DND-41 (cell line): Measurements from ENCODE around the gene TSSK1B.

Source experiments
- ATAC-seq: fragments of 200-7000 bp; cut with Tn5 transposase; 3 replicates; pipeline ENCODE4 v1.9.1; 2021; ENCODE audit warnings: low read depth; ENCODE audit not compliant: insufficient read depth
- DNase-seq: peaks from one replicate; pipeline ENCODE4 v3.0.0-alpha.2; 2020
- H2AFZ ChIP-seq: 2 replicates; pipeline ENCODE4 v1.6.0; 2012; ENCODE audit warnings: low read depth, low read length
- H3K27ac ChIP-seq: 2 replicates; pipeline ENCODE4 v1.5.1; 2012; ENCODE audit warnings: low read length, inconsistent platforms
- H3K27me3 ChIP-seq: fragments of 200-600 bp; sonication (generic); 2 replicates; pipeline ENCODE4 v1.6.0; 2012; ENCODE audit warnings: low read length, mild to moderate bottlenecking, inconsistent platforms; ENCODE audit not compliant: insufficient read depth, poor library complexity
- H3K36me3 ChIP-seq: 2 replicates; pipeline ENCODE4 v1.5.1; 2012; ENCODE audit warnings: low read length, inconsistent platforms; ENCODE audit not compliant: insufficient read depth
- H3K4me1 ChIP-seq: 2 replicates; pipeline ENCODE4 v1.5.1; 2012; ENCODE audit warnings: mild to moderate bottlenecking, low read length; ENCODE audit not compliant: insufficient read depth
- H3K4me2 ChIP-seq: 2 replicates; pipeline ENCODE4 v1.6.0; 2012; ENCODE audit warnings: mild to moderate bottlenecking, moderate library complexity, low read length, inconsistent platforms; ENCODE audit not compliant: insufficient read depth
- H3K4me3 ChIP-seq, 2 experiments: fragments of 200-600 bp in 1 of 2; shearing (Covaris generic) in 1 of 2; 2 replicates each; pipeline ENCODE4 v1.5.1; 2012 to 2016; ENCODE audit warnings: inconsistent platforms in 2 of 2, low read length in 2 of 2, mild to moderate bottlenecking in 2 of 2, low read depth in 1 of 2, moderate library complexity in 1 of 2
- H3K79me2 ChIP-seq: 2 replicates; pipeline ENCODE4 v1.6.0; 2012; ENCODE audit warnings: low read length, inconsistent platforms; ENCODE audit not compliant: insufficient read depth
- H3K9ac ChIP-seq: 2 replicates; pipeline ENCODE4 v1.6.0; 2012; ENCODE audit warnings: low read depth, mild to moderate bottlenecking, inconsistent platforms, low read length, moderate library complexity
- H3K9me3 ChIP-seq: 2 replicates; pipeline ENCODE4 v1.5.1; 2012; ENCODE audit warnings: low read length, moderate library complexity, mild to moderate bottlenecking, inconsistent platforms; ENCODE audit not compliant: insufficient read depth, severe bottlenecking
- H4K20me1 ChIP-seq: 2 replicates; pipeline ENCODE4 v1.6.0; 2012; ENCODE audit warnings: low read length; ENCODE audit not compliant: insufficient read depth
- EZH2 ChIP-seq: IDR thresholded peaks from 3 replicates; pipeline ENCODE4 v1.6.1; 2012; ENCODE audit warnings: borderline replicate concordance, low read depth, mild to moderate bottlenecking, moderate library complexity, low read length, inconsistent platforms; ENCODE audit not compliant: severe bottlenecking
- TF ChIP-seq, protein P1 (sequence below): IDR thresholded peaks from 2 replicates; pipeline ENCODE4 v1.5.1; 2012; ENCODE audit warnings: borderline replicate concordance, low read length, moderate library complexity, mild to moderate bottlenecking; ENCODE audit not compliant: poor library complexity, severe bottlenecking; ENCODE audit errors: extremely low read depth

Gene TSSK1B

DNA sequence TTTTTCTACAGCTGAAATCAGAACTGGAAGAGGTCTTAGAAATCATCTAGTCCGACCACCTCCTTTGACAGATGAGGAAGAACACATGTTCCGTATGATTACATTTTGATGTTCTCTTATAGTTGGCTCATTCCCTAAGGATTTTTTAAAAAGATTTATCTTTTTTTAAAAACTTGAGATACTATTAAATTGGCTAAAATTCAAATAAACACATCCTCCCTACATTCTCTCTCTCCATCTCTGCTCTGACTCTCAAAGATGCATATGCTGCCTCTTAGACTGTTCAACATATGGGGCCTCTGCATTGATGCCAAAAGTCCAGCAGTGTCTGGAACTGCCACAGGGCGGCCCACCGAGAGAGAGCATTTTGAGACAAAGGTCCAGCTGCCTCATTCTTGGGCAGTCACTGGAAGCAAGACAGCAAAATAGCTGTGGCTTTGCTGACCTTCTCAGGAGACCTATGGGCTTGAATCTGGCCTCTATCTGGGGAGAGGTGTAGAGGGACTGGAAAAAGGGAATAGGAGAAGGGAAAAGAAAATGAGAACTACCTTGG, 12.8 kb upstream of the TSSK1B start:
- no peak for ATAC-seq
- H4K20me1 ChIP-seq = no peaks in the 10 kb centered on the region
- DNase-seq = no peak
- H3K27me3 ChIP-seq = no peaks in the 10 kb centered on the region
- no peaks in the 10 kb centered on the region for H3K79me2 ChIP-seq
- H3K4me2 ChIP-seq = no peak overlapping the region
- peaks cover 8% of the 10 kb centered on the region for H3K4me1 ChIP-seq
- no peak overlapping the region for H3K9ac ChIP-seq
- no peaks in the 10 kb centered on the region for H3K9me3 ChIP-seq
- no peak overlapping the region for H3K27ac ChIP-seq
- H3K36me3 ChIP-seq = no peaks in the 10 kb centered on the region
- no peak overlapping the region for H2AFZ ChIP-seq
- no peak overlapping the region for H3K4me3 ChIP-seq
- TF ChIP-seq, protein P1, sequence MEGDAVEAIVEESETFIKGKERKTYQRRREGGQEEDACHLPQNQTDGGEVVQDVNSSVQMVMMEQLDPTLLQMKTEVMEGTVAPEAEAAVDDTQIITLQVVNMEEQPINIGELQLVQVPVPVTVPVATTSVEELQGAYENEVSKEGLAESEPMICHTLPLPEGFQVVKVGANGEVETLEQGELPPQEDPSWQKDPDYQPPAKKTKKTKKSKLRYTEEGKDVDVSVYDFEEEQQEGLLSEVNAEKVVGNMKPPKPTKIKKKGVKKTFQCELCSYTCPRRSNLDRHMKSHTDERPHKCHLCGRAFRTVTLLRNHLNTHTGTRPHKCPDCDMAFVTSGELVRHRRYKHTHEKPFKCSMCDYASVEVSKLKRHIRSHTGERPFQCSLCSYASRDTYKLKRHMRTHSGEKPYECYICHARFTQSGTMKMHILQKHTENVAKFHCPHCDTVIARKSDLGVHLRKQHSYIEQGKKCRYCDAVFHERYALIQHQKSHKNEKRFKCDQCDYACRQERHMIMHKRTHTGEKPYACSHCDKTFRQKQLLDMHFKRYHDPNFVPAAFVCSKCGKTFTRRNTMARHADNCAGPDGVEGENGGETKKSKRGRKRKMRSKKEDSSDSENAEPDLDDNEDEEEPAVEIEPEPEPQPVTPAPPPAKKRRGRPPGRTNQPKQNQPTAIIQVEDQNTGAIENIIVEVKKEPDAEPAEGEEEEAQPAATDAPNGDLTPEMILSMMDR = no peak
- TF ChIP-seq EZH2 = no peak

DNA sequence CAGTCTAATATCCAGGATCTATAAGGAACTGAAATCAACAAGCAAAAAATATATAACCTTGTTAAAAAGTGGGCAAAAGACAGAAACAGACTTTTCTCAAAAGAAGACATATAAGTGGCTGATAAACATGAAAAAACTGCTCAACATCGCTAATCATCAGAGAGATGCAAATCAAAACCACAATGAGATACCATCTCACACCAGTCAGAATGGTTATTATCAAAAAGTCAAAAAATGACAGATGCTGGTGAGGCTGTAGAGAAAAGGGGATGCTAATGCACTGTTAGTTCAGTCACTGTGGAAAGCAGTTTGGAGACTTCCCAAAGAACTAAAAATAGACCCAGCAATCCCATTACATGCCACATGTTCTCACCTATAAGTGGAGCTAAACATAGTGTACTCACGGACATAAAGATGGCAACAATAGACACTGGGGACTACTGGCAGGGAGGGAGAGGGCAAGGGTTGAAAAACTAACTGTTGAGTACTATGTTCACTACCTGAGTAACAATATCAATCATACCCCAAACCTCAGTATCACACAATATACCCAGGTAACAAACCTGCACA, 11.7 kb upstream of the TSSK1B start:
- ATAC-seq (peak; percentile 78), DNase-seq (no peak)
- no peak overlapping the region for H3K9ac ChIP-seq
- H3K4me2 ChIP-seq = no peak overlapping the region
- H3K4me1 ChIP-seq = peaks cover 8% of the 10 kb centered on the region
- no peak overlapping the region for H3K4me3 ChIP-seq
- H4K20me1 ChIP-seq = no peaks in the 10 kb centered on the region
- no peaks in the 10 kb centered on the region for H3K36me3 ChIP-seq
- no peaks in the 10 kb centered on the region for H3K79me2 ChIP-seq
- TF ChIP-seq, protein P1 = no peak
- TF ChIP-seq EZH2 = no peak
- no peak overlapping the region for H3K27ac ChIP-seq
- no peaks in the 10 kb centered on the region for H3K9me3 ChIP-seq
- H3K27me3 ChIP-seq = no peaks in the 10 kb centered on the region
- H2AFZ ChIP-seq = no peak overlapping the region

DNA sequence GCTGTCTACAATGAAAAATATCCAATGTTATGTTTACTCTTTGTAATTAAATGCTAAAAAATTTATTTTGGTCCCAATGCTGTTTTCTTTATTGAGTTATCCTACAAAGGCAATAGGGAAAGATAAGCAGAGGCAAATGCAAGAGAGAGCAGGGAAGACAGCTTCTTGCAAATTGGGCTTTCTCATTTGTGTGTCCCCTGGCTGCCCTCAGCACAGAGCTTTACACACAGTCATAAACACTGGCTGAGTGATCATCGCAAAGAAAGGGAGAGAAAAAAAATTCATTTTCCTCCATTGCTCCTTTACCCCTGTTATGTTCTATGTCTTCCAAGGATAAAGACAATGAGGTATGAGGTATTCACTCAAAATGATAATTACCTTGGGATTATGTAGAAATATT, 2.3 kb upstream of the TSSK1B start:
- H4K20me1 ChIP-seq = no peaks in the 10 kb centered on the region
- no peaks in the 10 kb centered on the region for H3K4me1 ChIP-seq
- H3K9me3 ChIP-seq = no peaks in the 10 kb centered on the region
- no peak overlapping the region for H3K27ac ChIP-seq
- H3K36me3 ChIP-seq = no peaks in the 10 kb centered on the region
- ATAC-seq = no peak
- no peak for DNase-seq
- H3K4me2 ChIP-seq = no peak overlapping the region
- no peak for TF ChIP-seq EZH2
- TF ChIP-seq, protein P1 = no peak
- no peak overlapping the region for H3K4me3 ChIP-seq
- no peak overlapping the region for H3K9ac ChIP-seq
- no peak overlapping the region for H2AFZ ChIP-seq
- no peaks in the 10 kb centered on the region for H3K79me2 ChIP-seq
- no peaks in the 10 kb centered on the region for H3K27me3 ChIP-seq

DNA sequence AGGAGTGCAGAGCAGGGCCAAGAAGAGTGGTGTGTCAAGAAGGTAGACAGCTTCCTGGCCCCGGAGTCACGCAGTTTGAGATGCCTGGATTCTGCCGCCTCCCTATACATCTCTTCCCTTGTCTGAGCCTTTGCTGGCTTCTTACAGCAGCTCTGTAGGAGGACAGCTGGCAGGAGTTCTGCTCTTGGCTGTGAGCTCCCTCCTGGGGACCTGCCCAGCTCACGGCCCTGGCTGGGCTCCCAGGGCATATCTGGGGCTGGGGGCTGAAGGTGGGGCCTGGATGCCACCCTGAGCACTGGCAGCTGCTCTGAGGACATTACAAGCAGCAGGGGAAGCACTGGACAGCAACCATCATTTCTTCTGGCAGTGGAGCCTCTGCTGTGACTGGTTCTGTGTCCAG, 786 bp upstream of the TSSK1B start:
- Histone ChIP-seq H3K36me3 (no peaks in the 10 kb centered on the region), H3K27ac (no peak overlapping the region), H3K4me2 (no peak overlapping the region), H3K9ac (no peak overlapping the region), H3K4me3 (no peak overlapping the region), H3K27me3 (no peaks in the 10 kb centered on the region), H2AFZ (no peak overlapping the region), H4K20me1 (no peaks in the 10 kb centered on the region), H3K9me3 (no peaks in the 10 kb centered on the region), H3K79me2 (no peaks in the 10 kb centered on the region), H3K4me1 (no peaks in the 10 kb centered on the region)
- TF ChIP-seq, protein P1 = no peak
- TF ChIP-seq EZH2 = no peak
- ATAC-seq (no peak; the same call in 2 of the 3 replicates), DNase-seq (no peak)
